NCI-H524 (cell line): ENCODE measurements around the gene HLA-DPA1.
A peak's percentile ranks its signal among the peaks of the same experiment; 100 is the strongest.

Experiments
- DNase-seq, 2 experiments: peaks; one replicate each; lab custom pipeline; 2025; lab: John Stamatoyannopoulos, UW

The HLA-DPA1 gene

GRCh38 chr6:33088931-33089620 is 15.6 kb upstream of the HLA-DPA1 start:
- DNase-seq, result no peak

GRCh38 chr6:33088258-33088930 is 14.9 kb upstream of the HLA-DPA1 start:
- DNase-seq, result no peak

GRCh38 chr6:33085627-33086026 is 12.2 kb upstream of the HLA-DPA1 start:
- DNase-seq, result no peak

GRCh38 chr6:33082702-33083101 is 9.3 kb upstream of the HLA-DPA1 start:
- peak; percentile 1 to 2 for DNase-seq

GRCh38 chr6:33081098-33081824 is 7.8 kb upstream of the HLA-DPA1 start:
- DNase-seq, result no peak

GRCh38 chr6:33080127-33081089 is 7.0 kb upstream of the HLA-DPA1 start:
- peak; percentile 2 to 24 for DNase-seq

- no peak for DNase-seq
Observed at GRCh38 chr6:33079580-33079979, 6.1 kb upstream of the HLA-DPA1 start.

GRCh38 chr6:33078919-33079521 is 5.6 kb upstream of the HLA-DPA1 start:
- no peak for DNase-seq

GRCh38 chr6:33078442-33078841 is 5.0 kb upstream of the HLA-DPA1 start:
- no peak for DNase-seq

- no peak for DNase-seq
Observed at GRCh38 chr6:33077908-33078307, 4.5 kb upstream of the HLA-DPA1 start.

- DNase-seq, result no peak
Observed at GRCh38 chr6:33076406-33076934, 3.0 kb upstream of the HLA-DPA1 start.

- peak in 1 of 2 experiments; percentile 21 for DNase-seq
Observed at GRCh38 chr6:33075568-33076405, 2.3 kb upstream of the HLA-DPA1 start, which contains the start of gene HLA-DPB1. Gene HLA-DPB1, plus strand, starts transcription at chr6:33075990. Its CDS starts 52 bp downstream, at chr6:33076042.

- no peak for DNase-seq
Observed at GRCh38 chr6:33075208-33075567, 1.7 kb upstream of the HLA-DPA1 start.

- DNase-seq, result no peak
Observed at GRCh38 chr6:33072508-33073100, 845 bp downstream of the HLA-DPA1 start.

GRCh38 chr6:33071569-33071968 is 1.9 kb downstream of the HLA-DPA1 start:
- DNase-seq, result peak in 1 of 2 experiments; percentile 14

GRCh38 chr6:33070909-33071308 is 2.5 kb downstream of the HLA-DPA1 start:
- no peak for DNase-seq

GRCh38 chr6:33069021-33069738 is 4.3 kb downstream of the HLA-DPA1 start:
- DNase-seq, result no peak

GRCh38 chr6:33066917-33067521 is 6.4 kb downstream of the HLA-DPA1 start:
- DNase-seq, result no peak

- no peak for DNase-seq
Observed at GRCh38 chr6:33065312-33065711, 8.1 kb downstream of the HLA-DPA1 start.
